ENCODE measurements around the gene POLE.

DNA sequence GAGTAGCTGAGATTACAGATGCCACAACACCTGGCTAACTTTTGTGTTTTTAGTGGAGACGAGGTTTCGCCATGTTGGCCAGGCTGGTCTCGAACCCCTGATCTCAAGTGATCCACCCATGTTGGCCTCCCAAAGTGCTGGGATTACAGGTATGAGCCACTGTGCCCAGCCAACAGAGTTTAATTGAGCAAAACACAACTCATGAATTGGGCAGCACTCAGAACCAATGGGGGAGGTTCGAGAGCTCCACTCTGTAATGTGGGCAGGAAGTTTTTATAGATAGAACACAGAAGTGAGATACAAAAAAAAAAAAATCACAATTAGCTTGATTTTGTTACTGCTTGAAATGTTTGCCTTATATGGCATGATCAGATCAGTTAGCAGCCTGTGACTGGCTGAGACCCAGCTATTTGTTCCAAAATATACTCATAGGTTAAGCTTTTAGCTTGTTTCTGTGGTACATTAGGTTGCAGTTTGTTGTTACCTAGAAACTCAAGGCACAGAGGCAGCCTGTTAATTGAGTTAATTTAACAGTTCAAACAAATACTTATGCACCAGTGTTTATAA is 69.9 kb downstream of the POLE start:
- no peak for TF ChIP-seq EZH2 (IDR thresholded peaks at IDR 0.05; ENCODE audit: low read length, missing control alignments)
- TF ChIP-seq, protein P1, sequence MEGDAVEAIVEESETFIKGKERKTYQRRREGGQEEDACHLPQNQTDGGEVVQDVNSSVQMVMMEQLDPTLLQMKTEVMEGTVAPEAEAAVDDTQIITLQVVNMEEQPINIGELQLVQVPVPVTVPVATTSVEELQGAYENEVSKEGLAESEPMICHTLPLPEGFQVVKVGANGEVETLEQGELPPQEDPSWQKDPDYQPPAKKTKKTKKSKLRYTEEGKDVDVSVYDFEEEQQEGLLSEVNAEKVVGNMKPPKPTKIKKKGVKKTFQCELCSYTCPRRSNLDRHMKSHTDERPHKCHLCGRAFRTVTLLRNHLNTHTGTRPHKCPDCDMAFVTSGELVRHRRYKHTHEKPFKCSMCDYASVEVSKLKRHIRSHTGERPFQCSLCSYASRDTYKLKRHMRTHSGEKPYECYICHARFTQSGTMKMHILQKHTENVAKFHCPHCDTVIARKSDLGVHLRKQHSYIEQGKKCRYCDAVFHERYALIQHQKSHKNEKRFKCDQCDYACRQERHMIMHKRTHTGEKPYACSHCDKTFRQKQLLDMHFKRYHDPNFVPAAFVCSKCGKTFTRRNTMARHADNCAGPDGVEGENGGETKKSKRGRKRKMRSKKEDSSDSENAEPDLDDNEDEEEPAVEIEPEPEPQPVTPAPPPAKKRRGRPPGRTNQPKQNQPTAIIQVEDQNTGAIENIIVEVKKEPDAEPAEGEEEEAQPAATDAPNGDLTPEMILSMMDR (conservative IDR thresholded peaks at IDR 0.05 in 1 of 2, IDR thresholded peaks at IDR 0.05 in 1 of 2; ENCODE audit: low read depth in 1 of 2, low read length in 2 of 2): no peak

Data from fibroblast of lung (primary cell).